CD4-positive, CD25-positive, alpha-beta regulatory T cell (primary cell): Measurements from ENCODE around the gene DPAGT1. TPM values are rescaled to one million over a fixed set of nuclear protein-coding genes. Genes with fewer than 3 reads are reported as not detected.
"Not testable (repeated sequence)": the region's sequence is repeated elsewhere in the genome, so short reads cannot be mapped to it uniquely, and the experiment has no call there.

Source experiments
- ATAC-seq, 2 donors: fragments of 150-1000 bp; cut with Tn5 transposase; one replicate each; pipeline ENCODE4 v1.10.0; 2021; ENCODE audit warnings: low read depth in 2 of 2, moderate number of reproducible peaks in 2 of 2, moderate library complexity in 1 of 2
- DNase-seq, 3 donors: peaks; one replicate each; pipeline versions ENCODE4 v3.0.0 to v3.0.0-alpha.2; 2012 to 2022; ENCODE audit warnings: mixed read lengths in 1 of 3
- H3K27ac ChIP-seq: one replicate; pipeline ENCODE4 v1.7.0; 2013; ENCODE audit warnings: mild to moderate bottlenecking, low read length; ENCODE audit not compliant: insufficient read depth, poor library complexity, severe bottlenecking
- H3K27me3 ChIP-seq: one replicate; pipeline ENCODE4 v1.7.0; 2013; ENCODE audit warnings: low read length; ENCODE audit not compliant: control insufficient read depth, insufficient read depth
- H3K36me3 ChIP-seq: one replicate; pipeline ENCODE4 v1.7.0; 2013; ENCODE audit warnings: mild to moderate bottlenecking, low read length, moderate library complexity; ENCODE audit not compliant: control insufficient read depth, insufficient read depth
- H3K4me1 ChIP-seq: 2 replicates; pipeline ENCODE4 v1.7.0; 2013; ENCODE audit warnings: mild to moderate bottlenecking, low read length; ENCODE audit not compliant: insufficient read depth, control insufficient read depth, poor library complexity, severe bottlenecking
- H3K4me3 ChIP-seq: one replicate; pipeline ENCODE4 v1.7.0; 2013; ENCODE audit warnings: low read depth, mild to moderate bottlenecking, low read length, moderate library complexity
- H3K9me3 ChIP-seq, 2 experiments: 1 replicate in 1 of 2; 2 replicates in 1 of 2; pipeline ENCODE4 v1.7.0; 2013; ENCODE audit warnings: low read length in 2 of 2, mild to moderate bottlenecking in 1 of 2, moderate library complexity in 1 of 2; ENCODE audit not compliant: control insufficient read depth in 2 of 2
- H3K27ac Mint-ChIP-seq, 3 donors: one replicate each; pipeline ENCODE4 v1.8.0; 2020 to 2022; ENCODE audit warnings: mild to moderate bottlenecking in 3 of 3, mixed read lengths in 3 of 3, moderate library complexity in 2 of 3
- H3K27me3 Mint-ChIP-seq: one replicate; pipeline ENCODE4 v1.8.0; 2022; ENCODE audit warnings: mild to moderate bottlenecking, mixed read lengths
- H3K36me3 Mint-ChIP-seq: one replicate; pipeline ENCODE4 v1.8.0; 2020; ENCODE audit warnings: mixed read lengths
- H3K4me1 Mint-ChIP-seq, 4 donors: one replicate each; pipeline ENCODE4 v1.8.0; 2020 to 2022; ENCODE audit warnings: mixed read lengths in 4 of 4, mild to moderate bottlenecking in 1 of 4
- H3K4me3 Mint-ChIP-seq, 4 donors: one replicate each; pipeline ENCODE4 v1.8.0; 2020 to 2022; ENCODE audit warnings: mild to moderate bottlenecking in 4 of 4, mixed read lengths in 4 of 4, moderate library complexity in 3 of 4
- H3K9me3 Mint-ChIP-seq, 7 donors: one replicate each; pipeline ENCODE4 v1.8.0; 2020 to 2022; ENCODE audit warnings: mixed read lengths in 7 of 7, mild to moderate bottlenecking in 3 of 7, moderate library complexity in 2 of 7
- polyA plus RNA-seq, 4 donors: library from polyadenylated mRNA; unstranded; fragments of 300-500 nt; fragmentation: Illumina TruSeq; gene quantifications; one replicate each; pipeline ENCODE4 v1.2.3, GENCODE V29; 2021
- total RNA-seq: library from RNA; stranded (reverse); gene quantifications from one replicate; pipeline ENCODE4 v1.2.3, GENCODE V29; 2022

Gene DPAGT1
- total and polyA plus RNA-seq, 5 donors from 2014 or later = 22.5 to 35.2 (median 31.2) TPM

- ATAC-seq = no peak
- H3K9me3 Mint-ChIP-seq = no peaks in the 10 kb centered on the region
- H3K36me3 Mint-ChIP-seq = peaks cover 5% of the 10 kb centered on the region
- no peaks in the 10 kb centered on the region for H3K27me3 ChIP-seq
- no peak overlapping the region for H3K27ac ChIP-seq
- H3K4me3 ChIP-seq = no peak overlapping the region
- peak overlapping the region in 1 of 3 donors; percentile 9 for H3K27ac Mint-ChIP-seq
- H3K4me1 ChIP-seq = peaks cover 18% of the 10 kb centered on the region
- H3K36me3 ChIP-seq = no peaks in the 10 kb centered on the region
- H3K4me1 Mint-ChIP-seq = peaks cover 7 to 34% (median 24%) of the 10 kb centered on the region in 4 donors
- H3K27me3 Mint-ChIP-seq = no peaks in the 10 kb centered on the region
- no peak for DNase-seq
- H3K4me3 Mint-ChIP-seq = peak overlapping the region in 1 of 4 donors; percentile 32
- no peaks in the 10 kb centered on the region for H3K9me3 ChIP-seq
These were observed 40.4 kb downstream of the DPAGT1 start for GRCh38 chr11:119061256-119061655.

GRCh38 chr11:119059128-119059527 is 42.5 kb downstream of the DPAGT1 start:
- peaks cover 10% of the 10 kb centered on the region for H3K36me3 Mint-ChIP-seq
- H3K4me3 Mint-ChIP-seq, H3K27me3 ChIP-seq, ATAC-seq, H3K27ac ChIP-seq, H3K9me3 ChIP-seq, H3K27me3 Mint-ChIP-seq, H3K4me3 ChIP-seq, H3K27ac Mint-ChIP-seq, DNase-seq, H3K9me3 Mint-ChIP-seq: not testable (repeated sequence)
- peaks cover 6 to 36% (median 22%) of the 10 kb centered on the region in 4 donors for H3K4me1 Mint-ChIP-seq
- peaks cover 11% of the 10 kb centered on the region for H3K36me3 ChIP-seq
- H3K4me1 ChIP-seq = peaks cover 18% of the 10 kb centered on the region

GRCh38 chr11:119057000-119057769 is 44.5 kb downstream of the DPAGT1 start, which contains the start of gene HYOU1:
HYOU1 (minus strand) TSS chr11:119057205; CDS start chr11:119056160, 1,045 bp downstream.
- Histone ChIP-seq H3K27me3 (no peaks in the 10 kb centered on the region), H3K4me3 (peak within 1 kb of the TSS; percentile 89), H3K9me3 (no peaks in the 10 kb centered on the region), H3K27ac (peak within 1 kb of the TSS; percentile 92), H3K4me1 (peaks cover 19% of the 10 kb centered on the region), H3K36me3 (peaks cover 30% of the 10 kb centered on the region)
- H3K4me1 Mint-ChIP-seq = peaks cover 6 to 46% (median 22%) of the 10 kb centered on the region in 4 donors
- H3K36me3 Mint-ChIP-seq = peaks cover 24% of the 10 kb centered on the region
- peak within 1 kb of the TSS; percentile 97 to 98 (median 97) for H3K27ac Mint-ChIP-seq
- peak; percentile 98 for DNase-seq
- H3K9me3 Mint-ChIP-seq = no peaks in the 10 kb centered on the region
- peak; percentile 95 for ATAC-seq
- peak within 1 kb of the TSS; percentile 96 to 99 (median 98) for H3K4me3 Mint-ChIP-seq
- H3K27me3 Mint-ChIP-seq = no peaks in the 10 kb centered on the region

- Mint-ChIP-seq H3K4me1 (peaks cover 6 to 52% (median 23%) of the 10 kb centered on the region in 4 donors), H3K36me3 (peaks cover 24% of the 10 kb centered on the region)
- H3K4me3 ChIP-seq = peak overlapping the region; percentile 77
These were observed 45.1 kb downstream of the DPAGT1 start for GRCh38 chr11:119056421-119056999.

GRCh38 chr11:119055901-119056300 is 45.8 kb downstream of the DPAGT1 start:
- Histone ChIP-seq H3K27me3 (no peaks in the 10 kb centered on the region), H3K9me3 (no peaks in the 10 kb centered on the region), H3K27ac (peak overlapping the region; percentile 92), H3K36me3 (peaks cover 42% of the 10 kb centered on the region), H3K4me1 (peaks cover 32% of the 10 kb centered on the region), H3K4me3 (peak overlapping the region; percentile 77)
- Mint-ChIP-seq H3K4me3 (peak overlapping the region; percentile 86 to 98 (median 95)), H3K27ac (peak overlapping the region; percentile 90 to 97 (median 94)), H3K27me3 (no peaks in the 10 kb centered on the region), H3K9me3 (no peaks in the 10 kb centered on the region), H3K4me1 (peaks cover 6 to 58% (median 26%) of the 10 kb centered on the region in 4 donors), H3K36me3 (peaks cover 29% of the 10 kb centered on the region)
- DNase-seq (peak in 1 of 3 donors; percentile 55), ATAC-seq (no peak)

More at GRCh38 chr11:119056421-119056999, 45.1 kb downstream of the DPAGT1 start:
- Histone ChIP-seq H3K27me3 (no peaks in the 10 kb centered on the region), H3K27ac (peak overlapping the region; percentile 92), H3K9me3 (no peaks in the 10 kb centered on the region), H3K36me3 (peaks cover 37% of the 10 kb centered on the region), H3K4me1 (peaks cover 26% of the 10 kb centered on the region)
- Mint-ChIP-seq H3K9me3 (no peaks in the 10 kb centered on the region), H3K27ac (peak overlapping the region in 2 of 3 donors; percentile 97), H3K4me3 (peak overlapping the region; percentile 96 to 99 (median 98)), H3K27me3 (no peaks in the 10 kb centered on the region)
- ATAC-seq = no peak
- peak; percentile 40 to 52 (median 48) for DNase-seq

GRCh38 chr11:119054418-119054817 is 47.2 kb downstream of the DPAGT1 start:
- H3K4me1 Mint-ChIP-seq = peaks cover 6 to 60% (median 28%) of the 10 kb centered on the region in 4 donors
- Histone ChIP-seq H3K36me3 (peaks cover 48% of the 10 kb centered on the region), H3K9me3 (no peaks in the 10 kb centered on the region), H3K4me3 (no peak overlapping the region), H3K4me1 (peaks cover 34% of the 10 kb centered on the region), H3K27me3 (no peaks in the 10 kb centered on the region), H3K27ac (no peak overlapping the region)
- no peak overlapping the region for H3K27ac Mint-ChIP-seq
- no peak for ATAC-seq
- H3K4me3 Mint-ChIP-seq = peak overlapping the region; percentile 63 to 97 (median 70)
- H3K27me3 Mint-ChIP-seq = no peaks in the 10 kb centered on the region
- no peaks in the 10 kb centered on the region for H3K9me3 Mint-ChIP-seq
- DNase-seq = no peak
- H3K36me3 Mint-ChIP-seq = peaks cover 38% of the 10 kb centered on the region

GRCh38 chr11:119052163-119052814 is 49.4 kb downstream of the DPAGT1 start:
- Histone ChIP-seq H3K27me3 (no peaks in the 10 kb centered on the region), H3K36me3 (peaks cover 70% of the 10 kb centered on the region), H3K27ac (peak overlapping the region; percentile 68), H3K4me3 (no peak overlapping the region), H3K4me1 (peaks cover 24% of the 10 kb centered on the region), H3K9me3 (no peaks in the 10 kb centered on the region)
- Mint-ChIP-seq H3K4me3 (peak overlapping the region in 2 of 4 donors; percentile 61 to 68), H3K4me1 (peaks cover 6 to 48% (median 21%) of the 10 kb centered on the region in 4 donors), H3K9me3 (no peaks in the 10 kb centered on the region), H3K27me3 (no peaks in the 10 kb centered on the region), H3K36me3 (peaks cover 48% of the 10 kb centered on the region), H3K27ac (peak overlapping the region; percentile 37 to 80 (median 78))
- ATAC-seq (no peak), DNase-seq (no peak)
